ENCODE data around the gene JADE1.
A peak's percentile ranks its signal among the peaks of the same experiment; 100 is the strongest.

The JADE1 gene

DNA sequence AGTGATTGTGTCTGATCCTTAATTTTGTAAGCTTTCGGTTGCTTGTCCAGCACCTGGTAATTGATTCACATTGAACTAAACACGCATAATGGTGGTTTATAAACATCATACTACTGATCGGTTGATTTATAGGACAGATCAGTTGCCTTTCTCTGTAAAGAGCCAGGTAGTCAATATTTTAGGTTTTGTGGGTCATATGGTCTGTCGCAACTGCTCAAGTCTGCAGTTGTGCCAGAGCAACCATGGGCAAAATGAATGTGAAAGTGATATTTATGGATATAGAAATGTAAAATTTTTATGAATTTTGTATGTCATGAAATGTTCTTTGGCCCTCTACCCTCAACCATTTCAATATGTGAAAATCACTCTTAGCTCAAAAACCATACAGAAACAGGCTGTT lies 8.9 kb downstream of the JADE1 start:
- Mint-ChIP-seq H3K27me3 (no peaks in the 10 kb centered on the region), H3K9me3 (no peaks in the 10 kb centered on the region), H3K27ac (peak overlapping the region; percentile 49 to 86), H3K36me3 (ENCODE audit: insufficient read depth) (peaks cover 21% of the 10 kb centered on the region), H3K4me3 (peak overlapping the region in 1 of 2 donors; percentile 45), H3K4me1 (ENCODE audit: low read depth in 2 of 2) (peaks cover 35 to 52% of the 10 kb centered on the region in 2 donors)
- ATAC-seq (replicated peaks) (no peak), DNase-seq (no peak)

DNA sequence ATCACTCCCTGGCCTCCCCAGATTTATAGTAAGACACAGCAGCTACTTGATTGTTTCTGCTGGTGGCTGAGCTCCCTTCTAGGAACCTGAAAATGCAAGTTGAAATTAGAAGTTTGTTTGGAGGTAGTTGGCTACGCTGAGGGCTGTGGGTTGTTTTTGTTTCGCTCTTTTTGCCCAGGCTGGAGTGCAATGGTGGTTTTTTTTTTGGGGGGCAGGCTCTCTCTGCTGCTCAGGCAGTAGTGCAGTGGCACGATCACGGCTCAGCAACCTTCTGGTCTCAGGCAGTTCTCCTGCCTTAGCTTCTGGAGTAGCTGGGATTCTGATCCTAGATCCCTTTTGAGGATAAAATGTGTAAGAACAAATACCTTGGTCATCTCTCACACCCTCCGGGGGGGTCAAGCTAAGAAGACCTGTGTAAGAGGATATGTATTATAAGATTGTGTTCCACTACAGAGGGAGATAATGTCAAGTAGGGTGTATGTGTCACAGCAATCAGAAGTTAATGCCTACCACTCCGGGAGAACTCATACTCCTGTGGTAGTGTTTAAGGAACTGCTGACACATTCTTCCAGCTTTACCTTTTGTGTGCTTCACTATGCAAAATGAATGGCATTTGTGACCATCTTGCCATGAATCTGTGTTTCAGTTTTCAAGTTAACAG lies 9.7 kb downstream of the JADE1 start:
- Mint-ChIP-seq H3K27ac (peak overlapping the region; percentile 74 to 86), H3K9me3 (no peaks in the 10 kb centered on the region), H3K4me3 (peak overlapping the region; percentile 40 to 45), H3K27me3 (no peaks in the 10 kb centered on the region), H3K36me3 (ENCODE audit: insufficient read depth) (peaks cover 20% of the 10 kb centered on the region), H3K4me1 (ENCODE audit: low read depth in 2 of 2) (peaks cover 34 to 49% of the 10 kb centered on the region in 2 donors)
- DNase-seq = no peak
- no peak for ATAC-seq (replicated peaks)

DNA sequence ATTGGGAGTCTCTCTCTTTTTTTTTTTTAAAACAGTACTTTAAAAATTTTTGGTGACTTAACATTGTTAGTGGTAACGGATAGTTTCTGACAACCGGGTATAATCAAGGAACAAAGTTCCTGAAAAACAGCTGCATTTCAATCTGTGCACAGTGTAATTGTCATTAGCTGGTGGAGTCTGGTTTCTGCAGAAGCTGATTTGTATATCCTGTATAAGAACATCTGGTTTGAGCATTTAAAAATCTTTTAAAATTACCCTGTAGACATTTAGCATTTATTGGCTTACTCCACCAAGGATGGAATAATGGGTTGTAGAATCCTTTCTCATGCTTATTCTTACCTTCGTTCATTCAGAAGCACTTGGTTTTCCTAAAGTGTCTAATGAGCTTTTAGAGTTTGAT lies 11.2 kb downstream of the JADE1 start:
- no peaks in the 10 kb centered on the region for H3K27me3 Mint-ChIP-seq
- no peak overlapping the region for H3K4me3 Mint-ChIP-seq
- H3K4me1 Mint-ChIP-seq (ENCODE audit: low read depth in 2 of 2) = peaks cover 44 to 61% of the 10 kb centered on the region in 2 donors
- peak overlapping the region in 1 of 2 donors; percentile 60 for H3K27ac Mint-ChIP-seq
- no peaks in the 10 kb centered on the region for H3K9me3 Mint-ChIP-seq
- DNase-seq = no peak
- H3K36me3 Mint-ChIP-seq (ENCODE audit: insufficient read depth) = peaks cover 12% of the 10 kb centered on the region
- ATAC-seq (replicated peaks) = no peak

DNA sequence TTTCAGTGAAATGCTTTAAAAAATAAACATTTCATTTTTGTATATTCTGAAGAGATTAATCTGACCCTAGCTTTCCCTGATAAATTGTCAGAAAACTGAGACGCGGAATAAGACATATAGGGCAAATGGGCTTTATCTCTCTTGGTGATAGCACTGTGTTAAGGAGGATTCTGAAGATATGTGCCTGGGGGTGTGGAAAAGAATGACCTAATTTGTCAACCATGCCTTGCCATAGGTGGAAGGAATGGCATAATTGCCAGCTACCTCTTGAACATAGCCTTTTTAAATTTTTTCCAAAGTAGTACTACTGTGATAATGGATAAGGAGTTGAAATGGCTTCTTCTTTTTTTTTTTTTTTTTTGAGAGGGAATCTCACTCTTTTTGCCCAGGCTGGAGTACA lies 11.7 kb downstream of the JADE1 start:
- Mint-ChIP-seq H3K4me1 (ENCODE audit: low read depth in 2 of 2) (peaks cover 46 to 61% of the 10 kb centered on the region in 2 donors), H3K9me3 (no peaks in the 10 kb centered on the region), H3K4me3 (no peak overlapping the region), H3K36me3 (ENCODE audit: insufficient read depth) (peaks cover 12% of the 10 kb centered on the region), H3K27ac (peak overlapping the region in 1 of 2 donors; percentile 60), H3K27me3 (no peaks in the 10 kb centered on the region)
- DNase-seq = no peak
- no peak for ATAC-seq (replicated peaks)

DNA sequence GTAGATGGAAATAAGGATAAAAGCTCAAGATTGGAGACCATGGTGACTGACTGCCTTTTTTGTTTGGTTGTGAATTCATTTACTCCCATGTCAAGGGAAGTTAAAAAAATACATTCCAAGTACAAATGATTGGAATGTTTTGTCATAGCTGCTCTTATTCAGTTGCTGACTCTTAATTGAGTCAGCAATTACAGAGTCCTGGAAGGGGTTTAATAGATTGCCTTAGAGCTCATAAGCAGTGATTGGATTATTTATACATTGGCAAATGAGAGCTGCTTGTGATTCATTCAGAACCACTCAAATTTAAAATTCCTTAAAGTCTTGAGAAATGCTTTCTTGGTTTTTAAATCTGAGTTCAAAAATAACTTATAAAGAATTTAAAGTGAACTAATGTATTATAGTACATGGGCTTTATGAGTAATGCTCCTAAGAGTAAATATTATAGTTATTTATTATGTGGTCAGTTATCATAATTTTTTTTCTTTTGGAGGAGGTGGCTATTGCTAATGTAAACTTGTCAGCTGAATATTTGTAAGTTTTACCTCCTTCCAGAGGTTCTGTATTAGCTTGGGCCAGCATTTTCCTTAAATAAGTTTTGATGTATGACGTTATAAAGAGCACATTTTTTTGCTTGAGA lies 13.6 kb downstream of the JADE1 start:
- DNase-seq = no peak

DNA sequence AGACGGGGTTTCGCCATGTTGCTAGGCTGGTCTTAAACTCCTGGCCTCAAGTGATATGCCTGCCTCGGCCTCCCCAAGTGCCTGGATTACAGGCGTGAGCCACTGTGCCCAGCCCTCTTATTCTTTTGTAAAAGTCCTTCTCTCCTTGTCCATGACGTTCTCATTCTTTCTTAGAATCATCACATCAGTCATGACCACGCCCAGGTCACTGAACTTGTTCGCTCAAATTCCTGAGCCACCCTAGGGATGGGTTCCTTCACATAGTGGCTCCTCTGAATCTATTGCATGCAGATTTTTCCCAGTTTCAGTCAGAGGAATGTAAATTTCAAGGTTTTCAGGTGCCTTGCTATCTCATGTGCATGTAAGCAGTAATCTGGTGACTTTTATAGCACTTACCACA lies 15.7 kb downstream of the JADE1 start:
- peak overlapping the region; percentile 11 to 44 for H3K27ac Mint-ChIP-seq
- no peaks in the 10 kb centered on the region for H3K27me3 Mint-ChIP-seq
- no peak for ATAC-seq (replicated peaks)
- peaks cover 0 to 2% of the 10 kb centered on the region in 2 donors for H3K9me3 Mint-ChIP-seq
- H3K4me1 Mint-ChIP-seq (ENCODE audit: low read depth in 2 of 2) = peaks cover 44 to 71% of the 10 kb centered on the region in 2 donors
- no peak overlapping the region for H3K4me3 Mint-ChIP-seq
- peaks cover 5% of the 10 kb centered on the region for H3K36me3 Mint-ChIP-seq (ENCODE audit: insufficient read depth)
- no peak for DNase-seq

More for the DNA sequence above, 13.6 kb downstream of the JADE1 start:
- Mint-ChIP-seq H3K27me3 (no peaks in the 10 kb centered on the region), H3K27ac (no peak overlapping the region), H3K4me3 (no peak overlapping the region), H3K9me3 (no peaks in the 10 kb centered on the region), H3K4me1 (ENCODE audit: low read depth in 2 of 2) (peaks cover 58 to 75% of the 10 kb centered on the region in 2 donors), H3K36me3 (ENCODE audit: insufficient read depth) (peaks cover 9% of the 10 kb centered on the region)
- ATAC-seq (replicated peaks) = no peak

DNA sequence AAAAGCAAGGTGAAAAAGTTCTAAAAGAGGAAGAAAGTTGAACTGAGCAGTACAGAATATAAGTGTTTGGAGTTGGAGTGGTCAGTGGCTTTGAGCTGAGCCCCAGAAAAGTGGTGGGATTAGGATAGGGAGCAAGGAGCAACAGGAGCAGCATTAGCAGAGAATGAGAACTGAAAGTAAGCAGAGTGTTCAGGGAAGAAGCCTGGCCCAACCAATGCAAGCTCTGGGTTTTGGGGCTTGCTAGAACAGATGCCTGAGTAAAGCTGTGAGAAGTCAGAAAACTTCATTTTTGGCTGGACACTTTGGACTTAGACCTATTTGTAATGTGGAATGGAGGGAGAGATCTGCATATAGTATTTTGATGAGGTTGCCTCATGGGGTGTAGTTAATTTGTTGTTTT lies 17.8 kb downstream of the JADE1 start:
- H3K27me3 Mint-ChIP-seq = no peaks in the 10 kb centered on the region
- ATAC-seq (replicated peaks) = no peak
- peak overlapping the region; percentile 11 to 44 for H3K27ac Mint-ChIP-seq
- peak overlapping the region; percentile 1 to 23 for H3K4me3 Mint-ChIP-seq
- H3K4me1 Mint-ChIP-seq (ENCODE audit: low read depth in 2 of 2) = peaks cover 47 to 70% of the 10 kb centered on the region in 2 donors
- no peak for DNase-seq
- peaks cover 0 to 2% of the 10 kb centered on the region in 2 donors for H3K9me3 Mint-ChIP-seq
- peaks cover under 1% of the 10 kb centered on the region for H3K36me3 Mint-ChIP-seq (ENCODE audit: insufficient read depth)

DNA sequence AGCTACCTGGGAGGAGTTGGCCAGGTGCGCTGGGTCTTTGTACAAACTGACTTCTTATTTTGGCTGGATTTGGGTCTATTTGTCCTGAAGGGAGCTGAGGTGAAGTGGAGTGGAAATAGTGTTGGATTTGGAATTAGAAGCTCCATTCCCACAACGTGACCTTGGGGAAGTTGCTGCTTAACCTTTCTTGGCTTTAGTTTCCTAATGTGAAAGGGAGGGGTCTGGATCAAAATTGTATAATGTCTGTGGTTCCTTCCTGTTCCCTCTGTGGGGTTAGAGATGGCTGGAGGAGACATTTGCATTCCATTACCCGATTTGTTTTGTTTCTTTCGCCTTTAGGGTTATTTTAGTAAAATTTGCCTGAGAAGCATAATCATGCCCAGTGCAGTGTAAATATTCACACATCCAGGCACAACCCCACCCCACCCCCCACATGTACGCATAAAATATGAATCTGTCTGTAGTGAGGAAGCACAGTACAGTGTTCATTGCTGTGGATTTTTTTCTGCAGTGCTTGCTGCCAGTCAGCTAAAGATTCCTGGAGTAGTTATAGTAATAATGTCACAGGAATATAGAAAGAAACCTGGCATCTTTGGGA lies 21.5 kb downstream of the JADE1 start:
- Mint-ChIP-seq H3K4me1 (ENCODE audit: low read depth in 2 of 2) (peaks cover 46 to 67% of the 10 kb centered on the region in 2 donors), H3K27ac (peak overlapping the region; percentile 4 to 38), H3K4me3 (no peak overlapping the region), H3K9me3 (peaks cover 0 to 2% of the 10 kb centered on the region in 2 donors), H3K27me3 (no peaks in the 10 kb centered on the region), H3K36me3 (ENCODE audit: insufficient read depth) (peaks cover 32% of the 10 kb centered on the region)
- ATAC-seq (replicated peaks) = no peak
- no peak for DNase-seq

DNA sequence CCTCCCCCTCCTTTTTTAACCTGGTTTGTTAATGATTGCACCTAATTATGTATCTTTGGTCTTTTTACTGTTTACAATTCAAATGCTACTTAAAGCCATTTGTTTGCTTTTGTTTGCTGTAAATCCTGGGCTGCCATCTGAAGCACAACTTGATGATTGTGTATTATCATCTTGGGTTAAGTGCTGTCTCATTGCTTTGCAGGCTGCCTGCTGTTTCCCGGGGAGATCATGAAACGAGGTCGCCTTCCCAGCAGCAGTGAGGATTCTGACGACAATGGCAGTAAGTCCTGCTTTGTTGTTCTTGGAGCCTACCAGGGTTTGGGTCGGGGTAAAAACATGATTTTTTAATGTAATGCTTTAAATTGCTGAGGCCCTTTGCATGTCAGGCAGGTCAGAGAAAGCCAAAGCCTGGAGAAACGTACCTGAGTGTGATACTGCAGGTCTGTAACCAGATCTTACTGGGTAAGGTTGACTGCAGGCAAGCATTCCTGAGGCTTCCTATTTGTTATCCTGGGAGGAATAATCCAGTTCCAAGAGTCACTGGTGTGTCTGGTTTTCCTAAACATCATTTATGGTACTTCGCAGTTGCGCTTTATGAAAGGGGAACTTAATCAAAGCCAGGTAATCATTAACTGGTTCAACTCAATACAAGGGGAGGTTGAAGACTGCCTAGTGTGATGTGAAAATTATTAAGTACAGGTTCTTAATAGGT lies 22.2 kb downstream of the JADE1 start:
- Mint-ChIP-seq H3K36me3 (ENCODE audit: insufficient read depth) (peaks cover 32% of the 10 kb centered on the region), H3K27ac (peak overlapping the region in 1 of 2 donors; percentile 4), H3K4me3 (no peak overlapping the region), H3K27me3 (no peaks in the 10 kb centered on the region), H3K9me3 (peaks cover 0 to 2% of the 10 kb centered on the region in 2 donors), H3K4me1 (ENCODE audit: low read depth in 2 of 2) (peaks cover 40 to 65% of the 10 kb centered on the region in 2 donors)
- no peak for ATAC-seq (replicated peaks)
- no peak for DNase-seq

DNA sequence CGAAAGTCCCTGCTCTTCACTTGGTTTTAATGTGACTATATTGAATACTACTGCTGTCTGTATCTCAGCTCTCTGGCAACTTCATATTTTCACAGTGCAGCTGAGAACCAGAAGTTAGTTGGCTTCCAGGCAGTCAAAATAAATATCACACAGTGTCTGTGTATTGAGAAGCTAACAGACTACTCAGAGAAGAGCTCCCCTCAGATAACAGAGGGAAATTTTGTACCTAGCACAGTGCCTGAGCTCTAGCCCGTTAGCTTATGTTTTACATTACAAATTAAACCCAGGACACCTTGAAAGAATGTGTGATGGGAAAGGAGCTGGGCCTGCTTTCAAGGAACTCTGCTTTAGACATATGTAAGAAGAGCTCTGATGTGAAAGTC lies 22.7 kb downstream of the JADE1 start:
- no peaks in the 10 kb centered on the region for H3K27me3 Mint-ChIP-seq
- no peak overlapping the region for H3K4me3 Mint-ChIP-seq
- no peak for DNase-seq
- peak overlapping the region in 1 of 2 donors; percentile 88 for H3K27ac Mint-ChIP-seq
- peaks cover 0 to 2% of the 10 kb centered on the region in 2 donors for H3K9me3 Mint-ChIP-seq
- peaks cover 32% of the 10 kb centered on the region for H3K36me3 Mint-ChIP-seq (ENCODE audit: insufficient read depth)
- no peak for ATAC-seq (replicated peaks)
- peaks cover 40 to 61% of the 10 kb centered on the region in 2 donors for H3K4me1 Mint-ChIP-seq (ENCODE audit: low read depth in 2 of 2)

DNA sequence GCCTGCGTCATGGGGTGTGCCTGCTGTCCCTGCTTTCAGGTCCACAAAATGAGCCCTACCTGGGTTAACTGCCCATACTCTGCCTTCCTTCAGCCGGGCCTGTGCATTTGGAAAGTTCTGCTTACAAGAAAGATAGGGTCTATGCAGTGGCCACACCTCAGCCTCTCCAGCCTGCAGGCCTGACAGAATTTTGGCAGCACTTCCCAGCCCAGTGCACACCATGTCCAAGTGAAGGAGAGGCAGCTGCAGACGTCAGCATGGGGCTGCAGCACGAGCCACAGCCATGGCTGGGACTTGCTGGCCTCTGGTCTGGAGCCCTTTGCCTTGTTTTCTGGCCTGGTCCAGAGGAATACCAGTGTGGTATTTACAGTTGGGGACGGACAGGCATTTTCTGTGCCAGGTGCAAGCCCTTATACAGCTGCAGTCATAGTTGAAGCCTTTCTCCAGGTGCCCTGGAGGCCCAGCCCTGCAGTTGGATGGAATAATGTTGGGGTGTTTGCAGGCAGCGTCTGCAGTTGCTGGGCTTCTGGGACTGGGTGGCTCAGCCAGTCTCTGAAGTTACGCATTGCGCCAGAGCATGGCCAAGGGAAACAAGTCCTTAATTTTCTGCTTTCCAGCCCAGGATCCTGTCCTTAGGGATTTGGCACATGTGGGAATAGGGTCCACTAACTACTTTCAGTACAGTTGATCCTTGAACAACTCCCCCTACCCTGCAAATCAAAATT lies 26.2 kb downstream of the JADE1 start:
- H3K27me3 Mint-ChIP-seq = no peaks in the 10 kb centered on the region
- H3K36me3 Mint-ChIP-seq (ENCODE audit: insufficient read depth) = peaks cover 38% of the 10 kb centered on the region
- ATAC-seq (replicated peaks) (no peak), DNase-seq (no peak)
- peak overlapping the region; percentile 70 to 79 for H3K27ac Mint-ChIP-seq
- H3K4me3 Mint-ChIP-seq = no peak overlapping the region
- H3K4me1 Mint-ChIP-seq (ENCODE audit: low read depth in 2 of 2) = peaks cover 43 to 56% of the 10 kb centered on the region in 2 donors
- no peaks in the 10 kb centered on the region for H3K9me3 Mint-ChIP-seq

DNA sequence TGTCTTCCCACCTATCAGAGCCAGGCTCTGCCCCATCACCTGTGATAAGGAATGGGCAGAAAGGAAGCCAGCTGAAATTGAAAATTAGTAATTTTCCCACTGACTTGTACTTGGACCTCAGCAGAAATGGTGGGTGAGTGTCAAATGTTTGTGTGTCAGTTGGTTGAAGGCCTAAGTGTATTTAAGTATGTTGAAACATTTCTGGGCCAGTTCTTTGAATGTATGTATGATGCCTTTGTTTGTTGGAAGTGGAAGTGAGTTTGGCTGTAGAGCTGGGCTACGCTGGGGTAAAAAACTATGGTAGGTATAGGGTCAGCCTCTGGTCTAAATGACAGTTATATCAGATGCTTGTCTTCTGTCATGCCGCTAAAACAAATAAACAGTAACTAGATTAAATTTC lies 27.7 kb downstream of the JADE1 start:
- Mint-ChIP-seq H3K27ac (peak overlapping the region; percentile 53 to 78), H3K9me3 (no peaks in the 10 kb centered on the region), H3K4me3 (no peak overlapping the region), H3K27me3 (no peaks in the 10 kb centered on the region), H3K4me1 (ENCODE audit: low read depth in 2 of 2) (peaks cover 44 to 57% of the 10 kb centered on the region in 2 donors), H3K36me3 (ENCODE audit: insufficient read depth) (peaks cover 39% of the 10 kb centered on the region)
- ATAC-seq (replicated peaks) (no peak), DNase-seq (no peak)

DNA sequence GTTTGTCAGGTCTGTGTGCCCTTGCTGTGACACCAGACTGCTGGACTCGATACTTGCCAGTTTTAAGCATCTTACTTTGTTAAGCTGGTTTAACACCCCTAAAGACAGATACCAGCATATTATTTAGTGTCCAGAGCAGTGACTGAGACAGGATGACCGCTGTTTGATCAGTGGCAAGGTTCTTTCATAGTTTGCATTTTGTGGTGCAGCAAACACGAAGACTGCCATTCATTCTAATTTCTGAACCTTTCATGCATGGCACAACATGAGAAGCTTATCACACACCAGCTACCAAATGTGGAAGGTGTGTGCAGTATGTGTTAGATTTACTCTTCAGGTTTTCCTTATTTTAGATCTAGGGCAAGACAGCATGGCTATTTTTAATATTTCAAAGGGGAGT lies 28.2 kb downstream of the JADE1 start:
- ATAC-seq (replicated peaks) = no peak

More for the DNA sequence above, 28.2 kb downstream of the JADE1 start:
- DNase-seq = no peak
- Mint-ChIP-seq H3K36me3 (ENCODE audit: insufficient read depth) (peaks cover 39% of the 10 kb centered on the region), H3K9me3 (no peaks in the 10 kb centered on the region), H3K27me3 (no peaks in the 10 kb centered on the region), H3K27ac (peak overlapping the region; percentile 53 to 78), H3K4me1 (ENCODE audit: low read depth in 2 of 2) (peaks cover 43 to 52% of the 10 kb centered on the region in 2 donors), H3K4me3 (no peak overlapping the region)
